Medulla oblongata (tissue), 1 donor: ENCODE results near the gene MKLN1.
A peak's percentile ranks its signal among the peaks of the same experiment; 100 is the strongest.
"Not testable (repeated sequence)": the region's sequence is repeated elsewhere in the genome, so short reads cannot be mapped to it uniquely, and the experiment has no call there.

Experiments used
- DNase-seq: peaks from one replicate; pipeline ENCODE4 v3.0.0-alpha.2; 2015; ENCODE audit errors: extremely low spot score

MKLN1 gene

DNA sequence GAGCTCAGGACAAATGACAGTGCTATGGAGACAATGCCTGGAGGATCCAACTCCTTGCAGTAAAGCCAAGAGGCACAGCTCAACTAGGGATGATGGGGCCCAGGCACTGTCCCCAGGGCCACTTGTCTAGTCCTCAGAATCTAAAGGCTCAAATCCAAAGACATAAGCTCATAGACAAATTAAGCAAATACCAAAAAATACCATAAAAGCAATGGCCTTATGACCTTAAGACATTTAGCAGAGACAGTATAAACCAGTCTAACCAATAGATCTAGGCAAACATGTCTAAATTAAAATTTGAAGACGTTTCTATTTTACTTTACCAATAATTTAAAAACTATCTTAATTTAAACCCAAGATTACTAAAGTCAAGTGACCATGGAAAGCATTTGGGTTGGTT, 14.8 kb upstream of the MKLN1 start:
- no peak for DNase-seq

DNA sequence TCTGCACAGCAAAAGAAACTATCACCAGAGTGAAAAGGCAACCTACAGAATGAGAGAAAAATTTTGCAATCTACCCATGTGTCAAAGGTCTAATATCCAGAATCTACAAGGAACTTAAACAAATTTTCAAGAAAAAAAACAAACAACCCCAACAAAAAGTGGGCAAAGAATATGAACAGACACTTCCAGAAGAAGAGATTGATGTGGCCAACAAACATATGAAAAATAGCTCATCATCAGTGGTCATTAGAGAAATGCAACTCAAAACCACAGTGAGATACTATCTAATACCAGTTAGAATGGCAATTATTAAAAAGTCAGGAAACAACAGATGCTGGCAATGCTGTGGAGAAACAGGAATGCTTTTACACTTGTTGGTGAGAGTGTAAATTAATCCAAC, 7.1 kb upstream of the MKLN1 start:
- DNase-seq, result no peak

DNA sequence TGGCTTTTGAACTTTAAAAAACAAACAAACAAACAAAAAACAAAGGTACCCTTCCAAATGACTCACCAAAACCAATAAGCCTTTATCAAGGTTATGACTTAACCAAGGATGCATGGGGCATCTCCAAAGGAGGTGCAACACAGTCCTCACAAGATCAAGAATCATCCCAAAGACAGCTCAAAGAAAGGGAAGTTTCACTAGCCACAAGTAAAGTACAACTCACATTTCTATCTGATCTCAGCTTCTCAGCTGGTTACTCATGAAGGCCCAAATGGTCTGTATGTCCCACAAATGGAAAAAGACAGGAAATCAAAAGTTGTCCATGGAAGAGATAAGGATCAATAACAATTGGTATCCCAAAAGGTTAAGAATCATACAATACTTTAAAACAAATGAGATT, 6.0 kb upstream of the MKLN1 start:
- DNase-seq, result no peak

DNA sequence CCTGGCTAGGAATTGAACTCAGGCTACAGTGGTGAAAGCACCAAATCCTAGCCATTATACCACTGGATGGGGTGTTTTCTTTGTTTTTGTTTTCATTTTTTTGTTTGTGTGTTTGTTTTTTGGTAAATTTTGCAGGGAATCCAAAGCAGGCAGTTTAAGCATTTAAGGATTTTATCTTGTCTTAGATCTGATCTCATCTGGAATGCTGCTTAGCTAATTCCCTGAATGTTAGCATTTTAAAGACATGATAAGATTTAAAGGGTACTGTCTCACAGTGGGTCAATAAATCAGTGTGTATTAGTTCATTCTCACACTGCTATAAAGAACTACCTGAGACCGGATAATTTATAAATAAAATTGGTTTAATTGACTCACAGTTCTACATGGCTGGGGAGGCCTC, 5.6 kb upstream of the MKLN1 start:
- DNase-seq, result no peak

DNA sequence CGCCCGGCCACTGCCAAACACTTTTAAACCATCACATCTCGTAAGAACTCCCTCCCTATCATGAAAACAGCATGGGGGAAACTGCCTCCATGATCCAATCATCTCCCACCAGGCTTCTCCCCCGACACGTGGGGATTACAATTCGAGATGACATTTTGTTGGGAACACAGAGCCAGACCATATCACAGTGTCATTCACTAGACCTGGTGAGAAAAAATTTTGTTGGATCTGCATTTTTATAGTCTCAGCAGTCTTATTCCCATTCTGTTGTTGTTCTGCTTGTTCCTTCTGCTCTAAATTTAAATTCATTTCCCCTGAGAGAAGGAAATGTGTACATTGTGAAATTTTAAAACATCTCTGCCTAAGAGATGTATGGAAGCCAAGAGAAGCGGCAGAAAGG, 4.8 kb upstream of the MKLN1 start:
- no peak for DNase-seq

DNA sequence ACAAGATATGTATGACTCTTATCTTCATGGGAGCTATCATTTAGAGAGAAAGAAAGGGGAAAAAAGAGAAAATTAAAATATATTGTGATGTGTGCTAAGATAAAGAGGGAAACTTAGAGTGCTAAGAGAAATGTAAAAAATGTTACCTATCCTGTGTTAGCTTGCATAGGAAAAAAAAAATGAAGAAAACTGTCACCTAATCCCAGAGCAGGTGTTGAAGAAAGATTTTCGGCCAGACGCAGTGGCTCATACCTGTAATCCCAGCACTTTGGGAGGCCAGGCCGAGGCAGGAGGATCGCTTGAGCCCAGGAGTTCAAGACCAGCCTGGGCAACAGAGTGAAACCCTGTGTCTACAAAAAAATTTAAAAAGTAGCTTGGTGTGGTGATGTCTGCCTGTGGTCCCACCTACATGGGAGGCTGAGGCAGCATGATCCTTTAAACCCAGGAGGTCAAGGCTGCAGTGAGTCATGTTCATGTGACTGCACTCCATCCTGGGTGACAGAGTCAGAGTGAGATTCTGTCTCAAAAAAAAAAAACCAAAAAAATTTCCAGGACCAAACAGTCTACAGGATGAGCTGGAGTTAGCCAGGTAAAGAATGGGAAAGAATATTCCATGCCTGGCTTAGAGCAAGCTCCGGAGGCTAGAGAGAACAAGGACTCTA, 2.4 kb upstream of the MKLN1 start:
- DNase-seq, result no peak

DNA sequence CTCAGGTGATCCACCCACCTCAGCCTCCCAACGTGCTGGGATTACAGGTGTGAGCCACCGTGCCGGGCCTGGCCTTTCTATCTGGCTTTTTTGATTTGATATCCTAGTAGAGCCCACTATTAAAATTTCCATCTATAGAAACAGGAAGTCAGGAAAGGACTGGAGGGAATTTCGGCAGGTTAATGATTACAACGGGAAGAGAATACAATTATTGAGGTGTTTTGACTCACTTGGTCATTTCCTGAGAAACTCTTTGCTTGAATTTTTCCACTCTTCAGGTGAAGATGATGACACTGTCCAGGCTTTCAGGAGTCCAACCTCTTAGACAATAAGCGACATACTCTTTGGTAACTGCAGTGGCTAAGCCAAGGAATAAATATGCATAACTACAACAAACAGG, 1.1 kb upstream of the MKLN1 start:
- DNase-seq, result no peak

DNA sequence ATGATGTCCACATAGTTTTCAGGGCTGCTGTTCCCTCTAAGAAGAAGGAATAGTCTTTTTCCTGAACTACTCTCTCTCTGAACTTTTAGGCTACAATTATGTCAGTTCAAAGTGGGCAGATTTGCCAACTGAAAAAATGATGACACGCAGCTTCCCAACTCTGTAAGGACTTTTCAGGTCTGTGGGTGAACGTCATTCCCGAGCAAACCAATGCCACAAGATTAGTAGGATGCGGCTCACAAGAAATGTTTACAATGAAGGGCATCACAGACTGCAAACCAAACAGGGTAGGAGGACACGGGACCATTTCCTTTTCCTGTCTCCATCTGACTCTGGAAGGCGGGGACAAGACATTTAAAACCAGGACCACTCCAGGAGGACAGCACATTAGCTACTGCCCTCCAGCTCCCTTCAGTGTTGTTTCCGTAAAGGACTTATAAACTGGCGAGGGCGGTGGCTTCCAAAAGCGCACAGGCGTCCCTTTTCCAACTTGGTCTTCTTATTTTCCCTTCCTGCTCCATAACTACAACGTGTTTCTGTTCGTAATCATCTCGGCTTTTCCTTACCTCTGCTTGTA, 539 bp upstream of the MKLN1 start:
- peak; percentile 76 for DNase-seq

DNA sequence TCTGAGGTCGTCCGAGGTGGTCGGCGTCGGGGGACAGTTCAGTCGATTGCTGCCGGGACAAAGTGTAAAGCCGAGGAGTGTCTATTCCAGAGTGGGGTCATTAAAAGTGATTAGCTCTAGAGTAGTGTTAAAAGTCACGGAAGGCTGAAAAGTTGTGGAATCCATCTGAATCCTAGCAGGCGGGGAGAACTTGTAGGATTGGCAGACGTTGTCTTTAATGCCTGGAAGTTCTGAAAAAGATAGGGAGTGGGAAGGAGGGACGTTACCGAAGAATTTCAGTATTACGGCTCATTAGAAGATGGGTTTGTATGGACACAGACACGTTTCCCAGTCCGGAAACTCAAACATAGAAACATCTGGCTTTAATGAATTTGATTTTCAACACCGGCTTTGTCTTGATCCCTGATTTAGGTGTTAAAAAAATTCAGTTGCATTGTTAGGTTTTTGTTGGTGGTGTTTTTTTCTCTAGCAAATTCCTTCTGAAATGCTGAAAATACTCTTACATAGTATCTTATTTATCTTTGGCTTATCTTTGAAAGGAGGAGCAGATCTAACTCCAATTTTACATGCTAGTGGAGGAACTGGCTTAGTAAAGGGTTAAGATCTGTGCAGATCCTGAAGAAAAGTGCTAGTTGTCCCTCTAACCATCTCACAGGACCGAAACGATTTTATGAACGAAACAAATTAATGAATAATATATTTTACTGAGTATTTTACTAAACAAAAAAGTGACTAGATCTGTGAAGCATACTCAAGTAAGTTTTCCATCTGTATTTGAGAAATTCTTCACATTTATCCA, 900 bp downstream of the MKLN1 start:
- peak; percentile 57 for DNase-seq

DNA sequence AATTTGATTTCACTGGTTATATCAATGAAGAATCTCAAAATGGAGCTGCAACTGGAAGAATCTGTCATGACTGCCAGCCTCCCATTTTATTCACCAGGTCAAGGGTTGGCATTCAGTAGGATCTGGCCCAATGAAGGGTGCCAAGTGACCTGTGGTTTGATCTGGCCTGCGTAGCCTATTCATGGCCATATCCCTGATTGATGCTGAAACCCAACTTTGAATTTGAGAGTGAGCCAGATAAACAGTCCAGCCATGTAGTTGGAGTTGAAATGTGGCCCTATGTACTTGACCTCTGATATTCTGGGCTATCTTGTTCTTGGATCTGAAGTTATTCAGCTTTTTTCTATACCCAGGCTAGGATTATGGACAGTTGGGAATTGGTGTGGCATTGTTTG, 1.5 kb downstream of the MKLN1 start:
- peak; percentile 32 for DNase-seq

DNA sequence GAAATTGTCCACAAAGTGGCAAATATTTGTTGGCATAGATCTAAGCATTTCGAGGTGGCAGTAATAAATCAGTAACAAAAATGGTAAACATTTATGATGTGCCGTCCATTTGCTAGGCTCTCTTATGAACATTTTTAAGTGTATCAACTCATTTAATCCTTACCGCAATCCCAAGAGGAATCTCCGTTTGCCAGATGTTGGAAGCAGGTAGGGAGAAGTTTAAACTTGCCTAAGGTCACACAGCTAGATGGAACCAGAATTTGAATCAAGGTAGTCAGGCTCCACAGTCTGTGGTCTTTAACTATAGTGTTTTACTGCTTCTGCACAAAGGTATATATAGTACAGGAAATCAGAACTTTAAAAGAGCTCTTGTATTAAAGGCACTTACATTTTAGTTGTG, 2.6 kb downstream of the MKLN1 start:
- DNase-seq, result no peak

DNA sequence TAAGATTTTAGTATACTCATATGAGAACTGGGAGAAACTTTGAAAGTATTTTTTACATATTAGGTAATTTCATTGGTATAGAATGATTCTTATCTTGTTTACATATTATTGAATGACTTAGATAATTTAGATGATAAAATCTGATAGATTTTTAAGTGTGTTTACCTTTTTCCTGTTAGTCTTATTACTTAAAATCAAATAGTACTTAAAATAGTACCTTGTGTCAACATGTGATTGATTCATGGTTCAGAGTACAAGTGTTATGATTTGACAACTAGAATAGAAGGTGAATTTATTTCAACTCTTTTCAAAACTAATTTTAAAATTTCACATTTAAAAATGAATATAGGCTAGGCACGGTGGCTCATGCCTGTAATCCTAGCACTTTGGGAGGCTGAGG, 4.1 kb downstream of the MKLN1 start:
- no peak for DNase-seq

DNA sequence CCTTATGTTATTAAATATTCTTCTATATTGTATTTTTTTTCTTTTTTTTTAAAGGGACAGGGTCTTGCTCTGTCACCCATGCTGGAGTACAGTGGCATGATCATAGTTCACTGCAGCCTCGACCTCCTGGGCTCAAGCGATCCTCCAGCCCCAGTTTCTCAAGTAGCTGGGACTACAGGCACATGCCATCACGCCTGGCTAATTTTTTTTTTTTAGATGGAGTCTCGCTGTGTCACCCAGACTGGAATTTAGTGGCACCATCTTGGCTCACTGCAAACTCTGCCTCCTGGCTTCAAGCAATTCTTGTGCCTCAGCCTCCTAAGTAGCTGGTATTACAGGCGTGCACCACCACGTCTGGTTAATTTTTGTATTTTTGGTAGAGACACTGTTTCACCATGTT, 5.1 kb downstream of the MKLN1 start:
- DNase-seq, result not testable (repeated sequence)

DNA sequence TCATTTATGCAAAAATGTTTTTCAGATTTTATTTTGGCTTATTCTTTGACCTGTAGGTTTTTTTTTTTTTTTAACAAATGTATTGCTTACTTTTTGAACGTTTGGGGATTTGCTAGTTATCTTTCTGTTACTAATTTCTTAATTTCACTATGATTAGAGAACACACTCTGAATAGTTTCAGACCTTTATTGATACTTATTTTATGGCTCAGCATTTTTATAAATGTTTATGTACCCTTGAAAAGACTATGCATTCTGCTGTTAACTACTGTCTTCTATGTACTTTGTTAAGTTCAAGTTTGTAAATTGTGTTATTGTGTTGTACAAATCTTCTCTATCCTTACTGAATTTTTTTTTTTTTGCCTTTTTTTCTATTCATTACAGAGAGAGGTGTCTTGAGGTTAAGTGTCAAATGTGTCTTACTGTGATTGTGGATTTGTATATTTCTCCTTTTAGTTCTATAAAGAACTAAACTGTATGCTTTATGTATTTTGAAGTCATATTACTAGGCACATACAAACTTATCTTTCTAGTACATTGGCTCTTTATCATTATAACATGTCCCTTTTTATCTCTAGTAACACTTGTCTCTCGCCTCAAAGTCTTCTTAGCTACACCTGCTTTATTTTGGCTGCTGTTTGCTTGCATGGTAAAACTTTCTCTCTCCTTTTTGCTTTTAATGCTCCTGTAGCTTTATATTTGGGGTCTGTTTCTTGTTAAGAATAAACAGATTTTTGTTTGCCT, 8.1 kb downstream of the MKLN1 start:
- DNase-seq, result no peak

DNA sequence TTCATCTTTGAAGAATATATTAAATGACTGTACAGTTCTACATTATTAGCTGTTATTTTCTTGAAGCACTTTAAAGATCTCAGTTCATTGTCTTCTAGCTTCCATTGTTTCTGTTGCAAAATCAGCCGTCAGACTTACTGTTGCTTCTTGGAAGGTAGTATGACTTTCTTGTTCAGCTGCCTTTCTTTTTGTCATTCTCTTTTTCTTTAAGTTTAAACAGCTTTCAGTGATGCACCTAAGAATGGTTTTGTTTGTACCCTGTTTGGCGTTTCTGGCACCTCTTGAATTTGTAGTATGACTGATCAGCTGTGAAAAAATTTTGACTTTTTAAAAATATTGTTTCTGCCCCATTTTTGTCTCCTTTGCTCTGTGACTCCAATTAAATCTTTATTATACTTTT, 9.3 kb downstream of the MKLN1 start:
- no peak for DNase-seq

DNA sequence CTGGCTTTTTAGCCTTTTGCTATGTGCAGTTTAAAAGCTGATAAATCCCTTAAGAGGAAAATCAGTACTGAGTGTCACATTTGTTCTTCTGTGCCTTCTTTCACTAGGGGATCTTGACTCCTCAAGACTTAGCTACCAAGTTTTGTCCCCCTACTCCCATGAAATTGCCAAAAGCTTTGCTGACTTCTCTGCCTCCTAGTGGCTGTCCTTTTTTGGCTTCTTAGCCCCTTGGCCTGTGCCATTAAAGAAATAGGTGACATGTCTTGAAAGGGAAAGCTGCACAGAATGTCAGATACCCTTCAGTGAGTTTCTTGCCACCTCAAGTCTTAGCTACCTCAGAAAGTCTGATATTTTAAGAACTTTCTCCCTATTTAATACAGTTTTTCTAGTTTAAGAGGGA, 10.5 kb downstream of the MKLN1 start:
- no peak for DNase-seq

DNA sequence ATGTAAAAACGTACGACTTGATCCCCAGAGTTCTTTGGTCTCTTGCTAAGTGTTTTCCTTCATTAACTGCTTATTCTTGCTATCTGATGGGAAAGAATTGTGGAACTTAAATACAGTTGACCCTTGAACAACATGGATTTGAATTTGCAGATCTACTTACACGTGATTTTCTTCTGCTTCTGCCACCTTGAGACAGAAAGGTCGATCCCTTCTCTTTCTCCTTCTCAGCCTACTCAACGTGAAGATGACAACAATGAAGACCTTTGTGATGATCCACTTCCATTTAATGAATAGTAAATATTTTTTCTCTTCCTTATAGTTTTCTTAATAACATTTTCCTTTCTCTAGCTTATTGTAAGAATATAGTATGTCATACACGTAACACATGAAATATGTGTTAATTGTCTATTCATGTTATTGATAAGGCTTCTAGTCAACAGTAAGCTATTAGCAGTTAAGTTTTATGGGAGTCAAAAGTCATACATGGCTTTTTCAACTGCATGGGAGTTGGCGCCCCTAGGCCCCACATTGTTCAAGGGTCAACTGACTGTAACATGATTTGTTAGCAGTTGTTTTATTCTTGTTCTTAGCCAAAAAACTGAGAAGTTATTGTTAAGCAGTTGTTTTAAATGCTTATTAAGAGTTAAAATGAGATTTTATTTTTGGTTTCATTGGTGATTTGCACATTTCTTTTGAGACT, 11.2 kb downstream of the MKLN1 start:
- DNase-seq, result no peak

DNA sequence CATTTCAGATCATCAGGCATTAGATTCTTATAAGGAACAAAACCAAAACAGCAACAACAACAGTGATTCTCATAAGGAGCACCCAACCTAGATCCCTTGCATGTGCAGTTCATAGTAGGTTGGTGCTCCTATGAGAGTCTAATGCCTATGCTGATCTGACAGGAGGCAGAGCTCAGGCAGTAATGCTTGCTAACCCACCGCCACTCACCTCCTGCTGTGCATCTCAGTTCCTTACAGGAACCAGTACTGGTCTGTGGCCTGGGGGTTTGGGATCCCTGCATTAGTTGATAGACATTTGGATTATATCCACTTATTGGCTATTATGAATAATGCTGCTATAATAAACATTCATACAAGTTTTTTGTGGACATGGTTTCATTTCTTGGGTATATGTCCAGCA, 14.0 kb downstream of the MKLN1 start:
- no peak for DNase-seq

DNA sequence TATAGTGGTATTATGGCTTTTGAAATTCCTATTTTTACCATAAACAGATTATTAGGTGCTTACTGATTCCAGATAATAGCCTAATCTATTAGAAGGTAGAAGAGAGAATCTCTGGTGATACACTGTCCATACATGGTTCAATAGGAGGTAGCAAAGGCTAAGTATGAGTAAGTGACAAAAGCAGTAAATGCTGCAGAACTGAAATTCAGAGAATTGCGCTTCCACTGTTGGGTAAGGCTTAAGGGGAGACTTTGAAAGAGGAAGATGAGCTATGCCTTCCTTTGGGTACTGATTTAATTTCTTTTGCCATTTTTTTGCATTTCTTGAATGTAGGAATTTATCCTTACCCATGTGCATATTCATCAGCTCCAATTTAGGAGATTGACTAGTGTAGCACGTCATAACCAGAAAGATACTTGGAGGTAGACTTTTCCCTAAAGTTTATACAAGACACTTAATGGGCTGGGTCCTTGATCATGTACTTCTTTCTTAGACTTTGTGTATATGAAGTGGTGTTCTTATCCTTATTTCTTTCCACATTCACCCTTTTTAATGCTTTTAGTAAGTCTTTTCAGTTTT, 15.3 kb downstream of the MKLN1 start:
- no peak for DNase-seq

DNA sequence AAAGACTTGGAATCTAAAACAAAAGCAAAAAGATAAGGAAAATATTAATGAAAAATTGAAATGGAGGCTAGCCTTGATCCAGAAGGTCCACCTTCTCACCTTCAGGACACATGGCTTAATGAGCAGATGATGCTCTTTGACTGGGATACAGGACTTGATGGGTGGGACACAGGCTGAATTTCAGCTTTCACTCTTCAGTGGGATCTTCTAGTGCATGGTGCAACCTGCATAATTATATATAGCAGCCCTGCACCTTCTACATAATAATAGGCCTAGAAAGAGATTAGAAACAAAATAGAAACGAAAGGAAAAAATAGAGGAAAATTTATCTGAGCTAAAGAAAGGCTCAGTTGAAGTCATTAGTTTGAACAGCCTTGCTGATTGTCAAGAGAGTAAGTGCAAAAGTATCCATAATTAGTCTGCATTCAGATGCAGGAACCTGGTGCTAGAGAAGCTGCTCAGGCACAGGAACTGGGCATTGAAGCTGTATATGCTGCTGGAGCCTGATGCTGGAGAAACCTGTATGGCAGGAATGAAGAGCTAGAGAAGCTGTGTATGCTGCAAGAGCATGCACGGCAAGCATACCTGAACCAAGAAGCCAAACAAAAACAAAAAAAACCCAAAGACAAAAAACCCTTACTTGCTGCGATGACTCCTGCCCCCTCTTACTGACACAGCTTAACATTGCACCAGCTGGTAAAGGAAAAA, 19.4 kb downstream of the MKLN1 start:
- no peak for DNase-seq

DNA sequence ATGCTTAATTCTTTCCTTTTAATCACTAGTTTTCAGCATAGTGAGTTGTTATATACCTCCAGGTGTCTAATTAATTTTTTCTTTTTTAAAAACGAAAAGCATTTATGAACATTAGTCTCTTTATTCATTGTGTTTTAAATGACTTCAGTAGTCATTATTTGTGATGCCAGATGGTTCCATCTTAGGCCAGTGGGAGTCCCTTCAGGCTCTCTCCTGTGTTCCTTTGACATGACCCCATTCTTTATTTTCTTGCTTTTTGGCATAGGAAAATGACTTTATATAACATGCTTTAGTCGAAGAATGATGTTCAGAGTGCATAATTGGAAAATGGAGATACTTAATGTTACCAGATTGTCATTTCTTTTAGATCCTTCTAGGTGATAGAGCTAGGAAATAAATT, 24.4 kb downstream of the MKLN1 start:
- no peak for DNase-seq
